GM13976 (cell line): ENCODE results near the gene LTO1.

Source experiments
- DNase-seq: peaks from one replicate; pipeline ENCODE4 v3.0.0; 2012; ENCODE audit warnings: low spot score
- in situ Hi-C: fragments of 300-500 bp; cut with MboI; formaldehyde crosslinking; loops from one replicate; pipeline ENCODE4 v1.12.0; 2022; ENCODE audit warnings: low sequenced_read_pairs, mixed read lengths, inconsistent platforms; ENCODE audit not compliant: unreplicated experiment
- TF ChIP-seq, protein P1 (sequence below): IDR thresholded peaks from 2 replicates; pipeline ENCODE4 v1.5.1; 2012; ENCODE audit warnings: borderline replicate concordance, mild to moderate bottlenecking; ENCODE audit not compliant: insufficient read depth; ENCODE audit errors: extremely low read depth, missing control alignments, control extremely low read depth

The LTO1 gene

DNA sequence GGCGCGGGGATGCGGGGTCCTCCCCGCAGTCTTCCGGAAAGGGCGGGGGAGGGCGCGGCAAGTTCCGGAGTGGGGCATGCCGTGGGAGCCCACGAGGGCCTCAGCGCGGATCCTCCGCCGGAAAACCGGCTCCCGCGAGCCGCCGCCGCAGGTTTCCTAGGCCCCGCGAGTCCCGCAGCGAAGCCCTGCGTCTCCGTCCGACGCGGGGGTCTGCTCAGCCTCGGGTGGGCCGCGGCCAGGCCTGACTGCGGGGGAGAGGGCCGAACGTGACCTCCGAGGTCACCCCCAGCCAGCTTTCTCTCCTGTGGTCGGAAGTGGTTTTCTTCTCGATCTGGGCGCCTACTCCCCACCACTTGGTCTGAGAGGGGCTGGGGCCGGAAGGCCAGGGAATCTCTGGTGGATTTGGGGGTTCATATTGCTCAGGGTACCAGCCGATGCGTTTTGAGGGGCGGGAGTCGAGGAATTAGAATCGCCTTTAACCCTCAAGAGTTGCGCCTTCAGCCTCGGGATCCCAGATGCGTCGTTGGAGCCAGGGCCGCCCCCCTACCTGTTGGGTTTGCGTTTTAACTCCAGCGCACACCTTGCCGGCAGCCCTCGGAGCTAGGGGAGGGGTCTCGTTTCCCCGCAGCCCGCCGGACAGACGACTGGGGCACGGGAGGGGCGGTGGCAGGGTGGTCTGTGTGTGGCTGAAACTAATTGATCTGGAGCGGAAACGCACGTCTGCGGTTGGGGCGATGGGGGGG lies 37.8 kb downstream of the LTO1 start:
- in situ Hi-C loops = loop anchor here (25.0 kb wide), 1 partner anchor 350 kb away; the partner anchor contains the start of gene MYEOV

DNA sequence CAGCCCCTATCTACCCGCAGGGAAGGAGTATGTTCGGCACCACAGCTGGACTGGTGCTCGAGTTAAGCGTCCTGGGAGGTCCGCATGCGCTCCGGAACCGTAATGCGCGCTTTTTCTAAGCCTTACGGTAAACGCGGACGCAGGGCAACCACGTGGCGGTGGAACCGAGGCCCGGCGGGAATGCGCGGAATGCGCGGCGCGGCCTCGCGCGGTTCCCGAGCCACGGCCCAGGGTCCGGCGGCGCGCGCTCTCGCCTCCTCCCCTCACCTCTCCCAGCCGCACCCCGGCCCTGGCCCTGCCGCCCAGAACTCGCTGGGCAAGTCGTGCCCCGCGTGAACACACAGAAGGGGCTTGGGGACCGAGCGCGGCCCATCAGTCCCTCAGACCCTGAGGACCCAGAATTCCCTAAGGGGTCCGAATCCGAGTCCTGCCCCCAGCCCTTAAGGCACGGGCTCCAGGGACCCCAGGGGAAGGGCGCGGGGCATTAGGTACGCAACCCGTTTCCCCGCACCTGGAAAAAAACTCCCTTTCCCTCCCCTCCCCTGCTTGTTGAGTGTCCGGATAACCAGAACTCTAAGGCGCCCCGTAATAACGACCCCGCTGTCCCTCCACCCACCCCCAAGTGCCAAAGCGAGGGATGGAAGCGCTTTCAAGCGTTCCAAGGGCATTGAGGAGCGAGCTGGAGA lies 38.5 kb downstream of the LTO1 start:
- TF ChIP-seq, protein P1, sequence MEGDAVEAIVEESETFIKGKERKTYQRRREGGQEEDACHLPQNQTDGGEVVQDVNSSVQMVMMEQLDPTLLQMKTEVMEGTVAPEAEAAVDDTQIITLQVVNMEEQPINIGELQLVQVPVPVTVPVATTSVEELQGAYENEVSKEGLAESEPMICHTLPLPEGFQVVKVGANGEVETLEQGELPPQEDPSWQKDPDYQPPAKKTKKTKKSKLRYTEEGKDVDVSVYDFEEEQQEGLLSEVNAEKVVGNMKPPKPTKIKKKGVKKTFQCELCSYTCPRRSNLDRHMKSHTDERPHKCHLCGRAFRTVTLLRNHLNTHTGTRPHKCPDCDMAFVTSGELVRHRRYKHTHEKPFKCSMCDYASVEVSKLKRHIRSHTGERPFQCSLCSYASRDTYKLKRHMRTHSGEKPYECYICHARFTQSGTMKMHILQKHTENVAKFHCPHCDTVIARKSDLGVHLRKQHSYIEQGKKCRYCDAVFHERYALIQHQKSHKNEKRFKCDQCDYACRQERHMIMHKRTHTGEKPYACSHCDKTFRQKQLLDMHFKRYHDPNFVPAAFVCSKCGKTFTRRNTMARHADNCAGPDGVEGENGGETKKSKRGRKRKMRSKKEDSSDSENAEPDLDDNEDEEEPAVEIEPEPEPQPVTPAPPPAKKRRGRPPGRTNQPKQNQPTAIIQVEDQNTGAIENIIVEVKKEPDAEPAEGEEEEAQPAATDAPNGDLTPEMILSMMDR = no peak
- DNase-seq = no peak
- in situ Hi-C loops = loop anchor here (25.0 kb wide), 1 partner anchor 349 kb away; the partner anchor contains the start of gene MYEOV

More for the DNA sequence above, 37.8 kb downstream of the LTO1 start:
- DNase-seq = no peak
- TF ChIP-seq, protein P1 = no peak

DNA sequence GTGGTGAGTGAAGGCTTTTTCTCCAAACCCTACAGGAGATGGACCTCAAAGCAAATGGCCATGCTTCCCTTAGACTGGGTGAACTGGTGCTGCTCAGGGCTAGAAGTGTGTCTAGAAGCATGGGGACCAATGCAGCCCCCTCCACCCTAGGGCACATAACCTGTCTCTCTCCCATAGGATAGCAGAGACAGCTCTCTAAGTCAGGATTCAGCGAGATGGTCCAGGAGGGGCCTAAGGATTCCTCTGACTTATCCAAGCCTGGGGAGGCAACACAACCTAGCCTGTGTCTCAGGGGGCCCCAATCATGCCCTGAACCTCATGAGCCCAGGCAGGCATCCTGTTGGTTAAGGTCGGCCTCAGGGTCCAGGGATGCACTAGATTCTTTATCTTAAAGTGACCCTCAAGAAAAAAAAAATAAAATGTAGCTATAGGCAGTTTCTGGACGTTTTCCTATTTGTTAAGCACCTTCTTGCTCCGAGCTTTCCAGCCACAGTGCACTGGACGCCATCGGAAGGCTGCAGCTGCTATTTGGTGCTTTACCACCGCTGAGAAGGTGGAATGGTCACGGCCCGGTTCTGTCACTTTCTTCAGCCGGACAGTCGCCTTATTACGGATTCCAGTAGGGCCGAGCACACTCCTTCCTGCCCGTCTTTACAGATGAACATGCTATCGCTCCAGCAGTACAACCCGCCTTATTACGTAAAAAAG lies 39.2 kb downstream of the LTO1 start:
- no peak for DNase-seq
- in situ Hi-C loops = loop anchor here (25.0 kb wide), 1 partner anchor 349 kb away; the partner anchor contains the start of gene MYEOV
- TF ChIP-seq, protein P1 = no peak

DNA sequence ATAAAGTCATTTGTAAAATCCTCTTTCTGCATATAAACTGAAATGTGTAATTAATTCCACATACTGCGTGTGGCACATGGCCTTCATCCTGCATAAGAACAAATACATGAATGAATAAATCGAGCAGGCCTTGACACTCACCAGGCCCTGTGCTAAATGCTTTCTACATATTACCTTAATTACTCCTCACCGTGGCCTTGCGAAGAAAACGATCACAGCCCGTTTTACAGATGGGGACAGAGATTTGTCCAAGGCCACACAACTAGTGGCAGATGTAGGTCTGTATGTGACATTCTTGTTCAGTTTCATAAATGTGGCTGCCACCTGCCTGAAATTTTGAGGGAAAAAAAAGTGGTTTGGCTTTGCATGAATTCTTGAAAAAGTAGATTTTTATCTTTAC lies 40.0 kb downstream of the LTO1 start:
- DNase-seq = no peak
- TF ChIP-seq, protein P1 = no peak
- in situ Hi-C loops = loop anchor here (25.0 kb wide), 1 partner anchor 348 kb away; the partner anchor contains the start of gene MYEOV

DNA sequence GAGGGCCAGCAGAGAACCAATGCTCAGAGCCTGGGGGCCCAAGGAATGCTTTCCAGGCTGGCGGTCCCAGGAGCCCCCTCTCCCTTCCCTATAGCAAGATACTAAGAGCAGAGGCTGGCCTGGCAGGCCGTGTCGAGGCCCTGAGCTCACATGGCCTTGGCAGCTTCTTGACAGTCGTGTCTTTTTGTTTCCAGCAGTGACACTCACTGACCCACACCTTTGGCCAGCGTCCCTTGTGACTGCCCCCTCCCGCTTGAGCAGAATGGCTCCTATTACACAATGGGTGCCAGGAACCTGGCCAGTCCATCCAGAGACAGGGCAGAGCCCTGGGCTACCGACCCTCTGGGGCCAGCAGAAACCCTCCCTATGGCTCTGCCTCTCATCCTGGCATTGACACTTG lies 40.6 kb downstream of the LTO1 start:
- DNase-seq = no peak
- TF ChIP-seq, protein P1 = no peak
- in situ Hi-C loops = loop anchor here (25.0 kb wide), 1 partner anchor 347 kb away; the partner anchor contains the start of gene MYEOV

DNA sequence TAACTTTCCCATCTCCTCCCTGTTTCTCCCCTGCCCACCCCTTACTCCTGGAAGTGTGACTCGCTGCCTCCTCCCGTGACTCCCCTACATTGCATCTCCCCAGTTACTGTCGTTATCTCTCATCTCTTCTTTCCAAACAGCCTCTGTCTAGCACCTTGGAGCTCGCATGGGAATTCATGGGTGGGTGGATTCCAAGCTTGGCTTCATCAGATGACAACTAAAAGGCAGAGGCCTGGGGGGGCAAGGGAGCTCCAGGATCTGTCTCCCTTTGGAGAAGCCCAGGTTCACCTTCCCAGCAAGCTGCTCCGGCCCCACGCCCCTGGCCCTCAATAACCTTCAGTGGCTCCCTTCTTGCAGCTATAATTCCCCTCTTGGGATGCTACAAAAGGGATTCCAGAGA lies 41.1 kb downstream of the LTO1 start:
- in situ Hi-C loops = loop anchor here (25.0 kb wide), 1 partner anchor 347 kb away; the partner anchor contains the start of gene MYEOV
- TF ChIP-seq, protein P1 = no peak
- DNase-seq = no peak
